Esophagus muscularis mucosa (tissue), 4 donors: ENCODE measurements around the gene SETBP1.

Experiments
- CTCF ChIP-seq, 3 experiments: fragments of 200-600 bp in 2 of 3; fragments of 450-650 bp in 1 of 3; sonication (generic) in 2 of 3; IDR thresholded peaks; one replicate each; pipeline ENCODE4 v1.5.1; 2017 to 2019; ENCODE audit warnings: antibody characterized with exemption in 3 of 3, mild to moderate bottlenecking in 2 of 3, moderate library complexity in 1 of 3
- EP300 ChIP-seq: sonication (generic); formaldehyde crosslinking; IDR thresholded peaks from one replicate; pipeline ENCODE4 v1.6.1; 2017; ENCODE audit warnings: antibody characterized with exemption
- POLR2A ChIP-seq: fragments of 450-650 bp; IDR thresholded peaks from one replicate; pipeline ENCODE4 v1.6.1; 2017; ENCODE audit warnings: antibody characterized with exemption, moderate library complexity, mild to moderate bottlenecking, low read depth

GRCh38 chr18:44883671-44884070 lies 203.0 kb downstream of the SETBP1 start:
- TF ChIP-seq CTCF (IDR thresholded peaks at IDR 0.05) (no peak), EP300 (no peak), POLR2A (no peak)
